Thymus (tissue), 11 donors: ENCODE results near the gene GTPBP10. TPM values are rescaled to one million over a fixed set of nuclear protein-coding genes. Genes with fewer than 3 reads are reported as not detected.
"Not testable (repeated sequence)": the region's sequence is repeated elsewhere in the genome, so short reads cannot be mapped to it uniquely, and the experiment has no call there.

Experiments used
- DNase-seq, 9 donors: peaks; one replicate each; pipeline ENCODE4 v3.0.0-alpha.2; 2013; ENCODE audit warnings: low spot score in 9 of 9, low read depth in 6 of 9, missing footprints in 1 of 9
- H3K27ac ChIP-seq, 2 donors: one replicate each; pipeline ENCODE4 v1.5.1; 2013; ENCODE audit warnings: control low read depth in 1 of 2, low read depth in 1 of 2, low read length in 1 of 2, mild to moderate bottlenecking in 1 of 2, moderate library complexity in 1 of 2
- H3K27me3 ChIP-seq, 2 donors: one replicate each; pipeline ENCODE4 v1.5.1; 2013; ENCODE audit warnings: low read length in 1 of 2; ENCODE audit not compliant: control insufficient read depth in 2 of 2, insufficient read depth in 1 of 2
- H3K36me3 ChIP-seq, 2 donors: one replicate each; pipeline ENCODE4 v1.5.1; 2013; ENCODE audit warnings: low read length in 1 of 2, mild to moderate bottlenecking in 1 of 2, moderate library complexity in 1 of 2; ENCODE audit not compliant: control insufficient read depth in 2 of 2, insufficient read depth in 2 of 2
- H3K4me1 ChIP-seq, 2 donors: one replicate each; pipeline ENCODE4 v1.5.1; 2013; ENCODE audit warnings: low read length in 2 of 2; ENCODE audit not compliant: control insufficient read depth in 2 of 2, insufficient read depth in 2 of 2
- H3K4me3 ChIP-seq, 2 donors: one replicate each; pipeline ENCODE4 v1.5.1; 2013; ENCODE audit warnings: low read length in 2 of 2, control low read depth in 1 of 2, mild to moderate bottlenecking in 1 of 2
- H3K9me3 ChIP-seq, 2 donors: one replicate each; pipeline ENCODE4 v1.5.1; 2013; ENCODE audit warnings: low read length in 1 of 2, mild to moderate bottlenecking in 1 of 2; ENCODE audit not compliant: control insufficient read depth in 2 of 2, insufficient read depth in 1 of 2
- WGBS: extraction: QIAGEN DNeasy Blood & Tissue Kit; methylation state at CpG from one replicate; pipeline ENCODE4 v1.1.7; 2013; 5-methylcytosine and 5-hydroxymethylcytosine counted together
- polyA plus RNA-seq: library from polyadenylated mRNA; stranded (reverse); fragments of 200-250 nt; gene quantifications from one replicate; pipeline ENCODE4 v1.2.3, GENCODE V29; 2013
- total RNA-seq: library from RNA; stranded (reverse); fragments of 120-200 nt; gene quantifications from one replicate; pipeline ENCODE4 v1.2.4, GENCODE V29; 2013
- donor health status: healthy.

Gene GTPBP10
- total and polyA plus RNA-seq, 2 donors: 27.4 to 38.6 TPM

DNA sequence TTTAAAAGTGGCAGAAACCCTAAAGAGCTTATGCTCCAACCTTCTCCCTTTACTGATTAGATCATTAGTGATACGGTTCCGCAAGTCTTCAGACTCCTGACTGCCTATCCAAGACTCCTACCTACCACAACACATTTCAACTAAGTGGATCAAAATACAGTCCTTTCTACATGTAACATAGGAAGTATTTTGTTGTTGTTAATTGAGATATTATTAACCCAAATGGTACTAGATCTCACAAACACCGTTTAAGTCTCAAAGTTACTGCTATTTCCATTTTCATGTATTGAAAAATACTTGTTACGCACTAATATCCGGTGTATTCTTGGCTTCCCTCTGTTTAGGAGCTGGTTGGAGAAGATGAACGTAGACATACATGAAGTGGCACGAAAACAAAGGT, 26.5 kb upstream of the GTPBP10 start:
- peaks cover 15 to 34% of the 10 kb centered on the region in 2 donors for H3K27me3 ChIP-seq
- 87% methylated on average over 7 of the region's 7 CpGs for WGBS
- H3K4me1 ChIP-seq: no peaks in the 10 kb centered on the region
- H3K27ac ChIP-seq: no peak overlapping the region
- H3K4me3 ChIP-seq: no peak overlapping the region
- DNase-seq: no peak
- H3K36me3 ChIP-seq: no peaks in the 10 kb centered on the region
- H3K9me3 ChIP-seq: no peaks in the 10 kb centered on the region

- H3K4me3 ChIP-seq: no peak overlapping the region
- no peaks in the 10 kb centered on the region for H3K4me1 ChIP-seq
- no peaks in the 10 kb centered on the region for H3K9me3 ChIP-seq
- H3K27me3 ChIP-seq: peaks cover 15 to 34% of the 10 kb centered on the region in 2 donors
- H3K36me3 ChIP-seq: no peaks in the 10 kb centered on the region
- no peak overlapping the region for H3K27ac ChIP-seq
- 40% methylated on average over 7 of the region's 7 CpGs for WGBS
- DNase-seq: no peak
These were observed 26.1 kb upstream of the GTPBP10 start for GRCh38 chr7:90320418-90320800.

- Histone ChIP-seq H3K27me3 (peaks cover 15 to 34% of the 10 kb centered on the region in 2 donors), H3K4me1 (no peaks in the 10 kb centered on the region), H3K9me3 (no peaks in the 10 kb centered on the region), H3K4me3 (no peak within 1 kb of the TSS), H3K27ac (no peak within 1 kb of the TSS), H3K36me3 (no peaks in the 10 kb centered on the region)
- 4% methylated on average over 62 of the region's 62 CpGs for WGBS
- DNase-seq: no peak
These were observed 25.6 kb upstream of the GTPBP10 start, which contains the start of gene FAM237B for GRCh38 chr7:90320801-90321494. TSS of gene FAM237B (minus strand) at chr7:90321304. CDS start at chr7:90319748, 1,556 bp downstream.

GRCh38 chr7:90322837-90323236, 23.7 kb upstream of the GTPBP10 start:
- Histone ChIP-seq H3K4me1 (no peaks in the 10 kb centered on the region), H3K9me3 (no peaks in the 10 kb centered on the region), H3K27ac (no peak overlapping the region), H3K36me3 (no peaks in the 10 kb centered on the region), H3K27me3 (peaks cover 15 to 34% of the 10 kb centered on the region in 2 donors), H3K4me3 (no peak overlapping the region)
- no peak for DNase-seq

- no peak for DNase-seq
- Histone ChIP-seq H3K27ac (no peak overlapping the region), H3K4me1 (no peaks in the 10 kb centered on the region), H3K9me3 (no peaks in the 10 kb centered on the region), H3K36me3 (no peaks in the 10 kb centered on the region), H3K27me3 (peaks cover 4 to 12% of the 10 kb centered on the region in 2 donors), H3K4me3 (no peak overlapping the region)
- 35% methylated on average over 1 of the region's 1 CpG for WGBS
These were observed 20.0 kb upstream of the GTPBP10 start for GRCh38 chr7:90326500-90326899.

- H3K4me1 ChIP-seq: no peaks in the 10 kb centered on the region
- no peak overlapping the region for H3K4me3 ChIP-seq
- H3K36me3 ChIP-seq: no peaks in the 10 kb centered on the region
- 97% methylated on average over 48 of the region's 48 CpGs for WGBS
- no peaks in the 10 kb centered on the region for H3K27me3 ChIP-seq
- DNase-seq: no peak
- H3K27ac ChIP-seq: no peak overlapping the region
- no peaks in the 10 kb centered on the region for H3K9me3 ChIP-seq
These were observed 12.2 kb upstream of the GTPBP10 start for GRCh38 chr7:90334193-90334843.

GRCh38 chr7:90334926-90335325, 11.6 kb upstream of the GTPBP10 start:
- not testable (repeated sequence) for H3K9me3 ChIP-seq, H3K27me3 ChIP-seq, H3K4me3 ChIP-seq, H3K27ac ChIP-seq, DNase-seq, H3K36me3 ChIP-seq, H3K4me1 ChIP-seq
- WGBS: 82% methylated on average over 2 of the region's 2 CpGs

DNA sequence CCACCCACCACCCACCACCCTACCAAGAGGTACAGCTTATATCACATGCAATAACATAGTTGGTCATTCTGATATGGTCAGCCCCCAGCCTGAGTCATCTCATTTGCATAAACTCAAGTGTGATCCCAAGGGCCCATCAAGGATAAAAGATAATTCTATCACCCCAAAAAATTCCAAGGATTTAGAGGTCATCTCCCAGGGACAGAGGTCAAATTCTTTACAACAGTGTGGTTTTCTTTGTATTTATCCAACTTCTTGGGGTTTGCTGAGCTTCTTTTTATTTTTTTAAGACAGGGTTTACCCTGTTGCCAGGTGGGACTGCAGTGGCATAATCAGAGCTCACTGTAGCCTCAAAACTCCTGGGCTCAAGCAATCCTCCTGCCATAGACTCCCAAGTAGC, 9.4 kb upstream of the GTPBP10 start:
- no peaks in the 10 kb centered on the region for H3K36me3 ChIP-seq
- no peak overlapping the region for H3K4me3 ChIP-seq
- H3K9me3 ChIP-seq: no peaks in the 10 kb centered on the region
- DNase-seq: no peak
- H3K27ac ChIP-seq: no peak overlapping the region
- H3K27me3 ChIP-seq: no peaks in the 10 kb centered on the region
- H3K4me1 ChIP-seq: no peaks in the 10 kb centered on the region

GRCh38 chr7:90345016-90345415, 1.5 kb upstream of the GTPBP10 start:
- H3K27me3 ChIP-seq: no peaks in the 10 kb centered on the region
- no peak for DNase-seq
- H3K36me3 ChIP-seq: no peaks in the 10 kb centered on the region
- no peaks in the 10 kb centered on the region for H3K9me3 ChIP-seq
- peaks cover 3 to 5% of the 10 kb centered on the region in 2 donors for H3K4me1 ChIP-seq
- no peak overlapping the region for H3K4me3 ChIP-seq
- no peak overlapping the region for H3K27ac ChIP-seq
